Fibroblast of mammary gland (primary cell): ENCODE data around the gene AGPAT1.

ENCODE experiments used
- DNase-seq: peaks from one replicate; pipeline ENCODE4 v3.0.0-alpha.2; 2010; ENCODE audit warnings: low read depth
- H3K4me3 ChIP-seq: 2 replicates; pipeline ENCODE4 v1.5.1; 2011; ENCODE audit warnings: low read depth, mild to moderate bottlenecking, low read length, moderate library complexity; ENCODE audit not compliant: control insufficient read depth
- CTCF ChIP-seq: conservative IDR thresholded peaks from 2 replicates; pipeline ENCODE4 v1.5.1; 2011; ENCODE audit warnings: low read depth, low read length, inconsistent platforms; ENCODE audit not compliant: control insufficient read depth, insufficient read depth

AGPAT1 gene

DNA sequence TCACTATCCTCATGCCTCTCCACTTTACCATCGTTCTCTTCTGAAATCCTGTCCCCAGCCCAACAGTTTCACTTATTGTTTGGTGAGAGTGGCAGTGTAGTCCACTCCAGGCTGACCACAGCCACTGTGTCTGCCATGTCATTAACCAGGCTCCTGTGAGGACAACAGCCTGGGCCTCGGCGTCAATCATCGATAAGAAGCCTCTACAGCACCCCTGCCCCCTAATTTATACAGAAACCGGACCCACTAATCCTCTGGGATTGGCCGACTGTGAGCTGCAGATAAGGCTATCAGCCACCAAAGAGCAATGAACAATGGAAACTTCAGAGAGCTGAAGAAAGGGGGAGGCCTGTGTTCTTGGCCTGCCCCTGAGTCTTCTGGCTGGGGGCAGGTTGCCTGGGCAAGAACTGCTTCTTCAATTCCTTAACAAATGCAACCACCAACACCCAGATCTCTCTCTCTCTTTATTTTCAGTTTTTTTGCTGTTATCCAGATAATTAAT is 8.1 kb downstream of the AGPAT1 start:
- no peak for TF ChIP-seq CTCF
- H3K4me3 ChIP-seq = no peak overlapping the region
- no peak for DNase-seq

GRCh38 chr6:32167154-32167760 is 8.6 kb downstream of the AGPAT1 start:
- no peak overlapping the region for H3K4me3 ChIP-seq
- no peak for TF ChIP-seq CTCF
- DNase-seq = no peak

- no peak for TF ChIP-seq CTCF
- H3K4me3 ChIP-seq = no peak overlapping the region
- DNase-seq = no peak
Observed at GRCh38 chr6:32166411-32167061, 9.3 kb downstream of the AGPAT1 start.

- DNase-seq = no peak
- no peak for TF ChIP-seq CTCF
- no peak within 1 kb of the TSS for H3K4me3 ChIP-seq
Observed at GRCh38 chr6:32164295-32164694, 11.6 kb downstream of the AGPAT1 start, which contains the start of gene EGFL8. Gene EGFL8, plus strand, starts transcription at chr6:32164595. Its CDS starts 1,571 bp downstream, at chr6:32166166.

- H3K4me3 ChIP-seq = no peak overlapping the region
- no peak for TF ChIP-seq CTCF
- no peak for DNase-seq
Observed at GRCh38 chr6:32163559-32164258, 12.2 kb downstream of the AGPAT1 start.

DNA sequence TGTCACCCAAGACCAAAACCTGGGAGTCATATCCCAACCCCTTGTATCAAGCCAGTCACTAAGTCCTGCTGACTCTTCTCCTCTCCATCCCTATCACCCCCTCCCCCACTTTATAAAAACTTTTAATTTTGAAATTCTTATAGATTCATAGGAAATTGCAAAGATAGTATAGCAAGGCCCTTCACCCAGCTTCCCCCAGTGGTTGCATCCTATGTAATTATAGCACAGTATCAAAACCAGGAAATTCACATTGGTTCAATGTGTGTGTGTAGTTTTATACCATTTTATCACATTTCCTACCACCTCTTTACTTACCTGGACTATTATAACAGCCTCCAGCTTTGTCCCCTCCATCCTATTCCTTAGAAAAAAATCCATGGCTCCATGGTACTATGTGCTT is 17.8 kb downstream of the AGPAT1 start:
- no peak overlapping the region for H3K4me3 ChIP-seq
- no peak for DNase-seq
- no peak for TF ChIP-seq CTCF
